NCI-H446 treated with DMSO at 0.1 percent for 48 hours (cell line): ENCODE measurements around the gene IQCN.

Experiments used
- DNase-seq: peaks from one replicate; lab custom pipeline; 2025; lab: John Stamatoyannopoulos, UW

IQCN gene

DNA sequence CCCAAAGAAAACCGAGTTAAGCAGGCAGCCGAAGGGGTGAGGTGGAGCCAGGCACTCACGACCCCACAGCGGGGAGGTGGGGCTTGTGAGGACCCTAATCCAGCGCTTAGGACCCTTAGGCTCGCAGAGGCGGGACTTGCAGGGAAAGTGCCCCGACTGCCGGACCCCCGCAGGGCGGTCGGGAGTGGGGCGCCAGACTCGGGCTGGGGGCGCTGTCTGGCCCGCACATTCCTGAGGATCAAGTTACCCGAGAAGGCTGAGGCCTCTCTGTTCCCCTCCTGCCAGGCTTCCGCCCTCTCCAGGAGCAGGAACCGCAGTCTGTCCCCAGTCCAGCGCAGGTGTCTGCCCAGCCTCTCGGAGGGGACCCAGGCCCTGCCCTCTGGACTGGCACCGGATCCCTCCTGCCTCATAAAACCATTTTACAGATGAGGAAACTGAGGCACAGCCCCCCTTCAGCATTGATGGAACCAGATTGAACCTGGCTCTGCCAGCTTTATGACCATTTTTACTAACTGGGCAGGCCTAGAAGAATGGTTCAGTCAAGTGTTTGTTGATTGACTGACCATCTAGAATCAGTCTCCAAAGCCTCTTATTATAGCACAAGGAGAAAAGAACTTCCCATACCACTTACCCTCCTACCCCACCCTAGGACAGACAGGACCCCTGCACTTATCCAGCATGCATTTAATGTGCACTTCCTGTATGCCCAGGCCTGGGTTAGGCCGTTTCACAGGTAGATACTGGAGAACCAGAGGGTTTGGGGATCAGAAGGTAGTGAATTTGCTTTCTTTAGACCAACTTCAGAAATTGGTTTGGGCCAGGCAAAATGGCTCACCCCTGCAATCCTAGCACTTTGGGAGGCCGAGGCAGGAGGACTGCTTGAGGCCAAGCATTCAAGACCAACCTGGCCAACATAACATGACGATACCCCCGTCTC is 13.9 kb upstream of the IQCN start:
- no peak for DNase-seq

DNA sequence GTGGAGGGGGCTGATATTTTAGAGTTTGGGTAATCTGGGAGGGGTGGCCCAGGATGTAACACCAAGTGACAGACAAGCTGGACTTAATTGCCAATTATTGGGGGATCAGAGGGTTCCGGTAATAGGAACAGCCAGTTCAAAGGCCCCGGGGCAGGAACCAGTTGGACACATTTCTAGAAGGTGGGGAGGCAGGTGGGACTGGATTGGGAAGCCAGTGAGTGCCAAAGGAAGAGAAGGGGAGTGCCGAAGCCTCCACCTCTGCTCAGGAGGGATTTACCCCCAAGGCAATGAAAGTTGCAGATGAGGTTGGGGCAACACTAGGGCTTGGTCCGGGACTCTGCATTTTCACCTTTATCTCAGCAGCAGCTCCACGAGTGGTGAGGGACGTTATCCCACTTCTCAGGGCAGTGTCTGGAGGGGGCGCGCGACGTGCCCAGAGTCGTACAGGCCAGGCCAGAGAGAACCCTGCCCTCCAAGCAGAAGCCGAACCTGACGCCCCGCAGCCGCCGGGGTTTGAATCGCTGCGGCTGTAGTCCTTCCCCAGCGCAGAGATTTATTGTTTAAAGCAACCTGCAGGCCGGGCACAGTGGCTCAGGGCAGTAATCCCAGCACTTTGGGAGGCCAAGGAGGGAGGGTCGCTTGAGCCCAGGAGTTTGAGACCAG is 12.9 kb upstream of the IQCN start:
- no peak for DNase-seq

GRCh38 chr19:18284712-18285360 is 10.6 kb upstream of the IQCN start:
- DNase-seq = no peak

DNA sequence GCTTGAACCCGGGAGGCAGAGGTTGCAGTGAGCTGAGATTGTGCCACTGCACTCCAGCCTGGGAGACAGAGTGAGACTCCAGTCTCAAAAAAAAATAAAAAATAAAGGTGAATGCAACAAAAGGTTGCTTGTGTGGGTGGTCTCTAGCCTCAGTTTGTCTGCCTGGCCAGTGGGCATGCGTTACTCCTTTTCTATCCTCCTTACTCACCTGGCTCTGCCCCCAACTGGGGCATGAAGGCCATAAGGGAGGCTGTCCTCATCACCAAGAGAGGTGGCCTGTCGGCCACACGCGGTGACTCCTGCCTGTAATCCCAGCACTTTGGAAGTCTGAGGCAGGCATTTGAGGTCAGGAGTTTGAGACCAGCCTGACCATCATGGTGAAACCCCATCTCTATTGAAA is 9.1 kb upstream of the IQCN start:
- DNase-seq = no peak

DNA sequence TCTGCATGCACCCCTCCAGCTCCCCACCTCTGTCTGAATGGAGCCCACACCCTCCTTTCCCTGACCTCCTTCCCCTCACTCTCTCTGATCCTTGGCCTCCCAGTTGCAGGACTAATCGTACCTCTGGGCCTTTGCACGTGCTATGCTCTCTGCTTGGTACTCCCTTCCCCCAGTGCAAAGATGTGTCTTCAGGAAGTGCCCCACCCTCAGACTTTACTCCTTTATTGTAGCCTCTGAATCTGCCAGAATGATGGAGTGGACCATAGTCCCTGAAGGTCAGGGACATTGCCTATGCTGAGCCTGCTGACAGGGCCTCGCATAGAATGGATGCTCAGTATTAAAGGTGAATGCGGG is 8.5 kb upstream of the IQCN start:
- DNase-seq = no peak

GRCh38 chr19:18282021-18282787 is 8.0 kb upstream of the IQCN start:
- no peak for DNase-seq

DNA sequence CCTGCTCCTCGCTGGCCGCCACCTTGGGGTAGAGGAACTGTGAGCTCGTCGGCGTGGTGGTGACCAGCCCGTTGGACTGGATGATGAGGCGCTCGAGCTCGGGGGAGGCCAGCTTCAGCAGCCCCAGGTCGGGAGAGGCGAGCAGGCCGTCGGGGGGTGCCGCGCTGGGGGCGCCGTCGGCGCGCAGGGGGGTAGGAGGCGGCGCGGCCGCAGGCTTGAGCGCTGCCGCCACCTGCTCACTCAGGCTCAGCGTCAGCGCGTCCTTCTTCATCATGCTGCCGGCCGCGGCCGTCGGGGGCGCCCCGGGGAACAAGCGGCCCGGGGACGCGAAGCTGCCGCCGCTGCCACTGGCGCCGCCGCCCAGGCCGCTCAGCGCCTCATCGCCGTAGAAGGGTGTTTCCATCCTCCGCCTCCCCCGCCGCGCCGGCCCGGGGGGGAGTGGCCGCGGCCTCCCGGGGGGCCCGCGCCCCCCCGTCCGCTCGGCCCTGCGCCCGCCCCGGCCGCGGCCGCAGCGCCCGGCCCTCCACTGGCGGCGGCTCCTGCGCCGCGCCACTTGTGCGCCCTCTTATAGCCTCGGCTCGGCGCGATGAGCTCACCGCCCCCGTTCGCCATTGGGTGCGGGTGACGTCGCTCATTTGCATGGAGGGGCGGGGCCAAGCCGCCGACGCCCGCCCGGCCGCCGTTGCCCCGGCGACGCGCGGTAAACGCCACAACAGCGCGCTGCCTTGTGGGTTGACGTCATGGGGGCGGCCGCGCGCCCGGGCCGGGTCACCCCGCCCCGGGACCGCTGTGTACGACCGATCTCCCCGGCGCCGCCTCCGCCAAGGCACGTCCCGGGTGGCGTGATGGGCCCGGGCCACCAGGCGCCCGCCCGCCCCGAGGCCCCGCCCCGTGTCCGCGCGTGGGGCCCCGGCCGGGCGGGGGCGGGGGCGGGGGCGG is 7.1 kb upstream of the IQCN start, which contains the start of gene JUND:
Gene JUND (minus strand): TSS at position 541 of the 939 bp plus-strand sequence. CDS start 138 bp downstream, at position 403.
- DNase-seq = peak; percentile 96

- peak; percentile 80 for DNase-seq
These were observed 6.2 kb upstream of the IQCN start for GRCh38 chr19:18280247-18281081.

DNA sequence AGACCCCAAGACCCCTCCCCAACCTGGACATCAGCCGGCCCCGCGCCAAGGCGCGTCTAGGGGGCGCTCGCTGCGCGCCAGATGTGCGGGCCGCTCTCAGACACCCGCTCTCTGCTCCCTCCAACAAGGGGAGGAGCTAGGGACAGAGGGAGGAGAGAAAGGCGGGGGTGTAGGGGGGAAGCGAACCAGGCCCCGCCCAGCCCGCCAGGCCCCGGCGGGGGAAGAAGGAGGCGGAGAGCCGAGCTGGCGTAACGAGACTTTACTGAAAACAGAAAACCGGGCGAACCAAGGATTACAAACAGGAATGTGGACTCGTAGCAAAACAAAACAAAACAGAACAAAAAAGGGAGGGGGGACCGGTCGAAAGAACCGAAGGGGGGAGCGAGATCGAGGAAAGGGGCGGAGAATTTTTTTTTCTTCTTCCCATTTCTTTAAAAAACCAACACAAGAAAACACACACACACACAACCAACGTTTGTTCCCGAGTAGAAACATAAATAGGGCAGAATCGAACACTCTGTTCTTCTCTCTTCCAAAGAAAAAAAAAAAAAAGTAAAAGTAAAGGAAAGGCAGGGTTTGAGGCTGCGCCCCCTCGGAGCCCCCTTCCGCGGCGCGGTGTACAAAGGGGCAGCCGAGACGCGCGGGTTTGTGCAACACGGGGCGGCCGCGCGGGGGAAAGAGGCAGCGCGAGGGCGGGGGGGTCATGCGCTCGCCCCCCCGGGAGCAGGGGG is 5.4 kb upstream of the IQCN start:
- DNase-seq = peak; percentile 92

DNA sequence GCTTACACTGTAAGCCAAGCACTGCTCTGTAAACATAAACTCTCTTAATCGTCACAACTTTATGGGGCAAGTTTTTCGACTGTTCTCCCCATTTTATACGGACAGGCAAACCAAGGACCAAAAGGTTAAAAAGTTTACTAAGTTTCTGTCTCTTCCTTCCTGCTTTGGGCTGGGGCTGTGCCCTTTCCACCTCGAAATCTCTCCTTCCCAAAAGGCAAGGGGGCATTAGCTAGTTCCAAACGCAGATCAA is 4.9 kb upstream of the IQCN start:
- no peak for DNase-seq

GRCh38 chr19:18278521-18279265 is 4.4 kb upstream of the IQCN start:
- no peak for DNase-seq

- DNase-seq = peak; percentile 86
These were observed 617 bp upstream of the IQCN start for GRCh38 chr19:18274781-18275356.

- no peak for DNase-seq
These were observed 562 bp downstream of the IQCN start for GRCh38 chr19:18273561-18274218.

DNA sequence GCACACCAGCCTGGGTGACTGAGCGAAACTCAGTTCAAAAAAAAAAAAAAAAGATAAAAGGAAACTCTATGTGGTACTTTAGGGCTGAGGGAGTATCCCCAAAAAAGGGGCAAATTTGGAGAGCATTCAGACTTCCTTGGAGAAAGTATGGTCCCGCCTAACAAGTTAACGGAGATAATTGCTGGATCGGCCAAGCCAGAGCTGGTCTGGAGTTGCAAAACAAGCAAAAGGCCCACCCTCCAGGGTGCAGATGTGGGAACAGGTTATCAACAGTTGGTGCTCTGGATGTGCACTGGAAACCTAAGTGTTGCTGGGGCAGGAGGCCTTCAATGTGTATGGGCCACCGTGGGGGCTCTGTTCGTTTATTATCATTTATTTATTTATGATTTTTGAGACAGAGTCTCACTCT is 2.8 kb downstream of the IQCN start:
- DNase-seq = no peak

DNA sequence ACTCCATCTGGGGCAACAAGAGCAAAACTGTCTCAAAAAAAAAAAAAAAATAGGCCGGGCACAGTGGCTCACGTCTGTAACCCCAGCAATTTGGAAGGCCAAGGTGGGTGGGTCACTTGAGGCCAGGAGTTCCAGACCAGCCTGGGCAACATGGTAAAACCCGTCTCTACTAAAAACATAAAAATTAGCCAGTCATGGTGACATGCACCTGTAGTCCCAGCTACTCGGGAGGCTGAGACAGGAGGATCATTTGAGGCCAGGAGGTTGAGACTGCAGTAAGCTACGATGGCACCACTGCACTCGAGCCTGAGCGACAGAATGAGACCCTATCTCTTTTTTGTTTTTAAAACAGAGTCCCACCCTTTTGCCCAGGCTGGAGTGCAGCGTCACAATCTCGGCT is 3.9 kb downstream of the IQCN start:
- no peak for DNase-seq

- no peak for DNase-seq
These were observed 5.1 kb downstream of the IQCN start for GRCh38 chr19:18269070-18269723.
